Measurements from ENCODE around the gene ADCY3.

GRCh38 chr2:24957976-24958375 is 37.9 kb upstream of the ADCY3 start:
- TF ChIP-seq POLR2A (IDR thresholded peaks at IDR 0.05) = no peak
- TF ChIP-seq, protein P1, sequence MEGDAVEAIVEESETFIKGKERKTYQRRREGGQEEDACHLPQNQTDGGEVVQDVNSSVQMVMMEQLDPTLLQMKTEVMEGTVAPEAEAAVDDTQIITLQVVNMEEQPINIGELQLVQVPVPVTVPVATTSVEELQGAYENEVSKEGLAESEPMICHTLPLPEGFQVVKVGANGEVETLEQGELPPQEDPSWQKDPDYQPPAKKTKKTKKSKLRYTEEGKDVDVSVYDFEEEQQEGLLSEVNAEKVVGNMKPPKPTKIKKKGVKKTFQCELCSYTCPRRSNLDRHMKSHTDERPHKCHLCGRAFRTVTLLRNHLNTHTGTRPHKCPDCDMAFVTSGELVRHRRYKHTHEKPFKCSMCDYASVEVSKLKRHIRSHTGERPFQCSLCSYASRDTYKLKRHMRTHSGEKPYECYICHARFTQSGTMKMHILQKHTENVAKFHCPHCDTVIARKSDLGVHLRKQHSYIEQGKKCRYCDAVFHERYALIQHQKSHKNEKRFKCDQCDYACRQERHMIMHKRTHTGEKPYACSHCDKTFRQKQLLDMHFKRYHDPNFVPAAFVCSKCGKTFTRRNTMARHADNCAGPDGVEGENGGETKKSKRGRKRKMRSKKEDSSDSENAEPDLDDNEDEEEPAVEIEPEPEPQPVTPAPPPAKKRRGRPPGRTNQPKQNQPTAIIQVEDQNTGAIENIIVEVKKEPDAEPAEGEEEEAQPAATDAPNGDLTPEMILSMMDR (IDR thresholded peaks at IDR 0.05) = no peak
- TF ChIP-seq EP300 (IDR thresholded peaks at IDR 0.05) = no peak
